Astrocyte of the cerebellum (primary cell): ENCODE measurements around the gene HSPA4L.

Source experiments
- DNase-seq: peaks from one replicate; pipeline ENCODE4 v3.0.0-alpha.2; 2011; ENCODE audit warnings: low read depth
- H3K4me3 ChIP-seq: 2 replicates; pipeline ENCODE4 v1.5.1; 2011; ENCODE audit warnings: mild to moderate bottlenecking, low read depth, low read length, moderate library complexity
- CTCF ChIP-seq: IDR thresholded peaks from 2 replicates; pipeline ENCODE4 v1.5.1; 2012; ENCODE audit warnings: low read length, low read depth, moderate library complexity, mild to moderate bottlenecking; ENCODE audit errors: missing control alignments
- in situ Hi-C: cut with HindIII; loops from 2 replicates; pipeline ENCODE4 v1.10.0; 2017; ENCODE audit warnings: low sequenced_read_pairs

The HSPA4L gene

GRCh38 chr4:127843704-127844600, 61.8 kb downstream of the HSPA4L start:
- no peak overlapping the region for H3K4me3 ChIP-seq
- TF ChIP-seq CTCF, result no peak
- in situ Hi-C loops, result no loop called here
- no peak for DNase-seq

- no peak for TF ChIP-seq CTCF
- no peak overlapping the region for H3K4me3 ChIP-seq
- in situ Hi-C loops, result no loop called here
- DNase-seq, result no peak
Observed at GRCh38 chr4:127844601-127845116, 62.5 kb downstream of the HSPA4L start.

GRCh38 chr4:127846061-127846460, 63.9 kb downstream of the HSPA4L start:
- in situ Hi-C loops, result no loop called here
- no peak for TF ChIP-seq CTCF
- no peak overlapping the region for H3K4me3 ChIP-seq
- no peak for DNase-seq

- DNase-seq, result no peak
- TF ChIP-seq CTCF, result no peak
- in situ Hi-C loops, result no loop called here
- H3K4me3 ChIP-seq, result no peak overlapping the region
Observed at GRCh38 chr4:127846765-127847164, 64.6 kb downstream of the HSPA4L start.

GRCh38 chr4:127849505-127850234, 67.5 kb downstream of the HSPA4L start:
- in situ Hi-C loops, result no loop called here
- TF ChIP-seq CTCF, result no peak
- DNase-seq, result no peak
- H3K4me3 ChIP-seq, result no peak overlapping the region

- H3K4me3 ChIP-seq, result no peak overlapping the region
- no peak for DNase-seq
- in situ Hi-C loops, result no loop called here
- no peak for TF ChIP-seq CTCF
Observed at GRCh38 chr4:127852661-127853060, 70.5 kb downstream of the HSPA4L start.
